Amniotic epithelial cell (primary cell): ENCODE results near the gene CEACAM8.
"Not testable (repeated sequence)": the region's sequence is repeated elsewhere in the genome, so short reads cannot be mapped to it uniquely, and the experiment has no call there.

Source experiments
- DNase-seq: peaks from one replicate; pipeline ENCODE4 v3.0.0-alpha.2; 2010; ENCODE audit warnings: low read depth

The CEACAM8 gene

DNA sequence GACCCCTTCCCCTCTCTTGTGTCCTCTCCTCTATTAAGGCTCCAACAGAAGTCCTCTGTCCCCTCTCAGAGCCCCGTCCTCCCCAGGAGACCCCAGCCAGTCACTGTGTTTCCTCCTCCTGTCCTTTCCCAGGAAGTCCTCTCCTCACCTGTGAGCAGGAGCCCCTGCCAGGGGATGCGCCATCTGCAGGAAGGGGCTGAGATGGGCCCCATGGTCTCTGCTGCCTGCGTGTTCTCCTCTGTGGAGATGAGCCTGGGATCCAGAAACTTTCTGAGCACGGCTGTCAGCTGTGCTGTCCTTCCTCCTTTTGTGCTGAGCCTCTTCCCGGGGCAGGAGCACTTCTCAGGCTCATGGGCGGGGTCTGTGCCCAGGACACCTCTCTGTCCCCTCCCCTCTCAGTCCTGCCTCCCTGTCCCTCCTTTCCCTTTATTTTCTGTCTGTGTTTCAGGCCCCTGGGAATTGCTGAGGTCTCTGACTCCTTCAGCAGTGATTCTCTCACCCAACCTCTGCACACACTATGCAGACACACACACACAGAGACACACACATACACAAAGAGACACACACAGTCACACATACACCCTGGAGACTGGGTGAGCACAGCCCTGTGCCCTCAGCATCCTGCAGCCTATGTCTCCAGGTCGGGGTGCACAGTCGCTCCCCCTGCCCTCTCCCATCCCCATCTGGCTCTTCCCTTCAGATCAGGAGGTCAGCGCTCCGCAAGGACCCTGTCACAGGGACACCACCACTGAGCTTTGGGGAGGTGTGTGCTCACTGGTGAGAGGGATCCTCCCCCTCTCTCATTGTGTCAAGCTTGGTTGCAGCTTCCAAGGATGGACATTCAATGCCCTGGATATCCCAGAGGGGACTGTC lies at the start of gene CEACAM8:
Gene CEACAM8 (minus strand): TSS at position 308 of the 873 bp plus-strand sequence. CDS start 96 bp downstream, at position 212.
- no peak for DNase-seq

DNA sequence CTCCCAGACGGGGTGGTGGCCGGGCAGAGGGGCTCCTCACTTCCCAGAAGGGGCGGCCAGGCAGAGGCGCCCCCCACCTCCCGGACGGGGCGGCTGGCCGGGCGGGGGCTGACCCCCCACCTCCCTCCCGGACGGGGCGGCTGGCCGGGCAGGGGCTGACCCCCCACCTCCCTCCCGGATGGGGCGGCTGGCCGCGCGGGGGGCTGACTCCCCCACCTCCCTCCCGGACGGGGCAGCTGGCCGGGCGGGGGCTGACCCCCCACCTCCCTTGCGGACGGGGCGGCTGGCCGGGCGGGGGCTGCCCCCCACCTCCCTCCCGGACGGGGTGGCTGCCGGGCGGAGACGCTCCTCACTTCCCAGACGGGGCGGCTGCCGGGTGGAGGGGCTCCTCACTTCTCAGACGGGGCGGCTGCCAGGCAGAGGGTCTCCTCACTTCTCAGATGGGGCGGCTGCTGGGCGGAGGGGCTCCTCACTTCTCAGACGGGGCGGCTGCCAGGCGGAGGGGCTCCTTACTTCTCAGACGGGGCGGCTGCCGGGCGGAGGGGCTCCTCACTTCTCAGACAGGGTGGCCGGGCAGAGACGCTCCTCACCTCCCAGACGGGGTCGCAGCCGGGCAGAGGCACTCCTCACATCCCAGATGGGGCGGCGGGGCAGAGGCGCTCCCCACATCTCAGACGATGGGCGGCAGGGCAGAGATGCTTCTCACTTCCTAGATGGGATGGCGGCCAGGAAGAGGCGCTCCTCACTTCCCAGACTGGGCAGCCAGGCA lies 44.8 kb upstream of the CEACAM8 start:
- not testable (repeated sequence) for DNase-seq

DNA sequence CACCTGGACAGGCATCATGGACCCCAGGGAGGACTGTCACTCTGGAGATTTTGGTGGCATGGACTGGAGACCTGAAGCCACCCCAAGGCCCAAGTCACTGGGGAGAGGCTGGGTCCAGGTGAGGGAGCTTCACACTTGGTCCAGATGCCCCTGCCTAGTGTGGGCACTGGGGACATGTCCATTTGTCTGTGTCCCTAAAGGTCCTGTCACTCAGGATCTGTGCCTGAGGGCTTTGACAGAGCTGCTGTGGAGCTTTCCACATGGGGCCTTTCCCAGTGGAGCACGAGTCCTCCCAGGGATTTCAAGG lies 40.5 kb upstream of the CEACAM8 start:
- DNase-seq, result no peak

DNA sequence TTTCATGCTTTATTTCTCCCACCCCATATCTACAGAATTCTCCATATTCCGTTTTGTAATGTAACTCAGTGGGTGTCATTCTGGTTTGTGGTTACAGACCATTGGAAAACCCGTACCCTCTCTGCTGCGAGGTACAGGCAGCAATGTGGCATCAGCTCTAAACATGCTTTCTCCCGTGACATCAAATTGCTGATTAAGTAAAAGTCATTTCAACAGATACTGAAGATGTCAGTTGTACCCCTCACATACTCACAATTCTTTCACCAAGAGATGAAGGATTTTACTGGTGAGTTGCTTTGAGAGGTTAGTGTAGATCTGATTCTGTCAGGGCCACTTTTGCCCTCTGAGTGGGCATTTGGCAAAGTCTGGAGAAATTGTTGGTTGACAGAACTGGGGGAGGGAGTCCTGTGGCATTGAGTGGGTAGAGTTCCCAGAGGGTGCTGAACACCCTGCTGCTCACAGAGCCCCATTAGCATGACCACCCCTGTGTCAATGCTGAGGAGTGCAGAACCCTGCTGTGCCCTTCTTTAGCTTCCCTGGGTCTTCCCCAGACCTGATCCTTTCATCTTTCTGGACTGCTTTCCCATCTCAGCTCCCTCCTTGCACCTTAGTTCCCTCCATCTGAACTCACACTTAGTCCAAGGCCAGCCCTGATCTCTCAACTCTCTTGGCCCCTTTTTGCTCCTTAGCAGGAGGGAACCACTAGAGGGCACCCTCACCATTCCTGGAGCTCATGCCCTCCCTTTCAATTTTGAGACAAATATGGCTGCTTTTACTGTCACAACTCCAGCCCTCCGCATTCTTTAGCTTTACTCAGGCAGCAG lies 39.9 kb upstream of the CEACAM8 start:
- DNase-seq, result peak; percentile 14

DNA sequence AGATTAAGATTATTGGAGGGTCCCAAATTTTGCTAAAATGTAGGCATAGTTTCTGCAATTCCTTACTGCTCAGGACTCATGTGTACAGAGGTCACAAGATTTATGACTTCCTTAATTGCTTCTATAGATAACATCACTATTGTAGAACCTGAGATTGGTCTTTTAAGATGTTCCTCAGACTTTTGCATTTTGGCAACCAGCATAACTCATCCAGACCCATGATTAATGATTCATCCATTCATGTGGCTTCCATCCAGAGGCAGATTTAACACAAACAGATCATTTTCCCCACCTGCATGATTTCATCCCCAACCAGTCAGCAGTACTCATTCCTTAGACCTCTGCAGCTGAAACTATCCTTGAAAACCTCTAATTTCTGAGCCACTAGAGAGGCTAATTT lies 34.5 kb upstream of the CEACAM8 start:
- DNase-seq, result no peak

DNA sequence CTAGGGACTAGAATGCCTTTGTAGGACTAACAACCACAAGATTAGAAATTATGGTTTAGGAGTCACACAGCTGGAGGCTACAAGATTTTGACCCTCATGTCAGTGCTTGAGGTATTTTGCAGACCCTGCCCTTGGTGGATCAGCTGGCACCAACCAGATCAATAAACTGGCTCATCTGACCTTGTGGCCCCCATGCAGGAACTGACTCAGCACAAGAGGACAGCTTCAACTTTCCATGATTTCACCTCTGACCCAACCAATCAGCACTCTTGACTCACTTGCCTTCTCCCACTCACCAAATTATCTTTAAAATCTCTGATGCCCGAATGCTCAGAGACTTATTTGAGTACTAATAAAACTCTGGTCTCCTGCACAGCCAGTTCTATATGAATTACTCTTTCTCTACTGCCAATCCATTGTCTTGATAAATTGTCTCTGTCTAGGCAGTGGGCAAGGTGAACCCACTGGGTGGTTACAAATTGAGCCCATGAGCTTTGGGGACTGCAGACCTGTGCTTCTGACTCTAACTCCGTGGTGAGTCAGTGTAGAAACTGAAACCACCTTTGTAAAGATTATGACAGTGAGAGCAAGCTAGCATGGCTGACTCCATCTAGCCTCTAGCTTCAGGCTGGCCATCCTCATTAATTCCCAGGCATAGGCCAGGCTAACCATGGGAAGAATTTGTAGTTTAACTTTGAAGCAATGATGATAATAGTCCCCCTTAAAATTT lies 33.9 kb upstream of the CEACAM8 start:
- DNase-seq, result no peak

DNA sequence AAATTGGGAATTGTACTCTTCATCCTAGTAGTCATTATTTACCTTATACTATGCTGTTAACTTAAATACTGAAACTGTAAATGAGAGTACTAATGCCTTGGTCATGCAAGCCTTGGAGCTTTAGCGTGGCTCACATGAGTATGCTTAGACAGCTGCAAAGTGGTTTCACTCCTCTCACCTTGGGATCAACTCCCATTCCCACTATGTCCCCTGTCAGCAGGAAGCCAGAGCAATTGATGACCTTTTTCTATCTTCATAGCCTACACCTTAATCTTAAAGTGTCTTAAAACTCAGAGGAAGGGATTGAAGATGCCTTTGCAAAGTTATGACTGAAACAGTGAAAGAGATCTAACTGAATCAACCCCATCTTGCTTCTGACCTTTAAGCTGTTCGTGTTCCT lies 33.2 kb upstream of the CEACAM8 start:
- DNase-seq, result no peak

DNA sequence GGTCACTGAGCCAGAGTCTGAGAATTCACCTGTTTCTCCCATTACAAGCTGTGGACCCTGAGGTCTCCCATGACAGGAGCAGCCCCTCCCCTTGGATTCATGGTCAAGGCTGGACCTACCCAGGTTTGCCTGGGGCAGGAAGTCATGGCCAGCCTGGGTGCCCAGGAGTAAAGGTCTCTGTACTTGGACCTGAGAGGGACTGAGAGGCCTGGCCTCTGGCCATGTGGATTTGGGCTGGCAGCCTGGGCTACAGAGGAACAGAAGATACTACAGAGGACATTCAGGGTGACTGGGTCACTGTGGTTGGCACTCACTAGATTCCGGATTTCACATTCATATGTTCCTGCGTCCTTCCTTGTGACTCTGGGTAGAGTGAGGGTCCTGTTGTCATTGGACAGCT lies 31.5 kb upstream of the CEACAM8 start:
- DNase-seq, result no peak

DNA sequence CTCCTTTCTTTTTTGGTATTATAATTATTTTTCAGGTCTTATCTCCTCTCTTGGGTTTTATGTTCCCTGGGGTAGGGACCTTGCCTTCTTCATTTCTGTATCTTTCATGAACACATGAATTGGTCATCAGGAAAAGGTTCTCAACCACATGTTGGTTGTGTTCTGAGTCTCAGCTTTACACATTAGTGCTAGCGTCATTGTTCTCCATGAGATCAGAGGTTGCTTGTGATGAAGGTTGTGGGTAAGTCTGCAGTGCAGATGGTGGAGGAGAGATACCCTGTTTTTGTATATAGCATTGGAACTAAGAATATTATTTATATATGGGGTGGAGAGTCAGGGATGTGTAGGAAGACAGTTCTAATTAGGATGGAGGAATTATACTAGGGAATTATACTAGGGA lies 24.5 kb upstream of the CEACAM8 start:
- no peak for DNase-seq

DNA sequence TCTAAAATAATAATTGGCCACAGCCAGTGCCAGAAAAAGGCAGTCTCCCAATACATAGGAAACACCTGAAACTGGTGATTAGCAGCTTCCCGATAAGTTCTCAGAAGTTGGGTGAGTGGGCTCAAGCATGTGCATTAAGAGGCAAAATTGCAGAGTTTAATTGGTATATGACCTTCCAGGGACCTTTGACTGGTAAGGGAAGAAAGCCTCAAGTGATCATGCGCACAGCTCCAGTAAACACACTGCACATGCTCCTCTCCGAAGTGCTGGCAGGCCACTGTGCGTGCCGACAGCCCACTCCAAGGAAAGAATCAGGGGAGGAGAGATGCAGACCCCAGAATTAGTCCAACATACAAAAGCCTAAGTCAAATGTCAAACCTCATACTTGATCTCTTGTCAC lies 18.9 kb upstream of the CEACAM8 start:
- DNase-seq, result no peak

DNA sequence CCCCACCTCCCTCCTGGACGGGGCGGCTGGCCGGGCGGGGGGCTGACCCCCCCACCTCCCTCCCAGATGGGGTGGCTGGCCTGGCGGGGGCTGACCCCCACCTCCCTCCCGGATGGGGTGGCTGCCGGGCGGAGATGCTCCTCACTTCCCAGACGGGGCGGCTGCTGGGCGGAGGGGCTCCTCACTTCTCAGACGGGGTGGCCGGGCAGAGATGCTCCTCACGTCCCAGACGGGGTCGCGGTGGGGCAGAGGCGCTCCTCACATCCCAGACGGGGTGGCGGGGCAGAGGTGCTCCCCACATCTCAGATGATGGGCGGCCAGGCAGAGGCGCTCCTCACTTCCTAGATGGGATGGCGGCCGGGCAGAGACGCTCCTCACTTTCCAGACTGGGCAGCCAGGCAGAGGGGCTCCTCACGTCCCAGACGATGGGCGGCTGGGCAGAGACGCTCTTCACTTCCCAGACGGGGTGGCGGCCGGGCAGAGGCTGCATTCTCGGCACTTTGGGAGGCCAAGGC lies 15.7 kb upstream of the CEACAM8 start:
- DNase-seq, result not testable (repeated sequence)

DNA sequence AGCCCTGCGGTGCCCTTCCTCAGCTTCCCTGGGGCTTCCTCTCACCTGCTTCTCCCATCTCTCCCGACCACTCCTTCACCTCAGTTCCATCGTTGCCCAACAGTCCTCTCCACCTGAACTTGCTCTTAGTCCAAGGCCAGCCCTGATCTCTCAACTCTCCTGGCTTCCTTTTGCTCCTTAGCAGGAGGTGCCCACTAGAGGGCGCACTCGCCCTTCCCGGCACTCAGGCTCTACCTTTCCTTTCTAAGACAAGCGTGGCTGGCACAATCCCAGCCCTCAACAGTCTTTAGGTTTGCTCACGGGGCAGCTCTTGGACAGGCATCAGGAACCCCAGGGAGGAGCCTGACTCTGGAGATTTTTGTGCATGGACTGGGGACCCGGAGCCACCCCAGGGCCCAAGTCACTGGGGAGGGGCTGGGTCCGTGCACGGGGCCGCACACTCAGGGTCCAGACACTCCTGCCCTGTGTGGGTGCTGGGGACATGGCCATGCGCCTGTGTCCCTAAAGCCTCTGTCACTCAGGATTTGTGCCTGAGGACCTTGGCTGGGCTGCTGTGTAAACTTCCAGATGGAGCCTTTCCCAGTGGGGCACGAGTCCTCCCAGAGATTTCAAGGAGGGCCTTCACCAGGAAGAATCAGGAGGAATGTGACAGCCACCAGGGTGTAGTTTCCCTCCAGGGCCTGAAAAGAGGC lies 12.1 kb upstream of the CEACAM8 start:
- peak; percentile 17 for DNase-seq

DNA sequence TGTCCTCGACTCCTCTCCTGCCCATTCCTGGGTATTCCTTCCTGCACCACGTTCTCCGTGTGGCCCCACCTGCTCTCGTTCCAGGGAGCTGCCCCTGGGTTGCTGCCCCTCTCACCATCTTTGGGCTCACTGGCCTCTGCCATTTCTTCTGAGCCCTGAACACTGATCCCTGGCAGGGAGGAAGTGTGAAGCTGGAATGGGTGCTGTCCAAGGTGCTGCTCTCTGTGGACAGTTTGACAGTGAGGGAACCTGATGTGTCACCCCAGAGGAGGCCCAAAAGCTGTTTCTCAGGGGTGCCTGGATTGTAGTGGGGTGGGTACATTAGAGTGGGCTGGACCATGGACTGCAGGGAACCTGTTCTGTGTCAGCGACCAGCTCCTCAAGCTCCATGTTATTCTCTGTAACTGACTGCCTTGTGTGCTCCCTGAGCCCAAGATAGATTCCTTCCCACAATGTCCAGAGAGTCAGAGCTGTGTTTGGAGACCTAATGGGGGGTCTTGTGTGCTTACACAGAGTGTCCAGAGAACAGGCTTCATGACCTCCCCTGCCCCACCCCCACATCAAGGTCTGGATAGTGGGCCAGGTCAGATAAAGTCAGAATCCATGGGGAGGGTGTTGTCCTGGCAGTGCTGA lies 7.2 kb upstream of the CEACAM8 start:
- peak; percentile 21 for DNase-seq

DNA sequence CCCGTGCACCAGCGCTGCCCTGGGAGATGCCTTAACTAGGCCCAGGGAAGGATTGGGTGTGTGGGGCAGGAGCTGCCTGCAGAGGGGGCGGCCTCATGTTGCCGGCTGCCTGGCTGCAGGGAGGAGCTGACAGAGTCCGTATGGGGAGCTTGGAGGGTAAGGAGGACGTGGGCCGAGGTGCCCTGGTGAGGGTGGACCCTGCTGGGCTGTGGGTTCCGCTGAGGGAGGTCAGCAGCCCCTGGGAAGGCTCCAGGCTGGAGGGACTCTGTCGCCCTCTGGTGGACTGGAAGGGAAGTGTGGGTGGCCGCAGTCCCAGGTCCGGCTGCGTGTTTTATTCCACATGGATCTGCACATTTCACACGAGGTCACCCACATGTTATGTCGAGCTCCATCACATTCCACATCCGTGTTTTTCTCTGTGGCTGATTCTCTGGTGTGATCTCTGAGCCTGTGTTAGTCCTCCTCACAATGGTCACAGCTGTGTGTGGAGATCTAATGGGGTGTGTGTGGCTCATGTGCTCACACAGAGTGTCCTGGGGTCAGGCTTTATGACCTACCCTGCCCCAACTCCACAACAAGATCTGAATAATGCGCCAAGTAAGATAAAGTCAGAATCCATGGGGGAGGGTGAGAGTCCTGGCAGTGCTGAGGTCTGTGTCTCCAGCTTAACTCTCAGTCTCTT lies 1.8 kb upstream of the CEACAM8 start:
- peak; percentile 6 for DNase-seq

DNA sequence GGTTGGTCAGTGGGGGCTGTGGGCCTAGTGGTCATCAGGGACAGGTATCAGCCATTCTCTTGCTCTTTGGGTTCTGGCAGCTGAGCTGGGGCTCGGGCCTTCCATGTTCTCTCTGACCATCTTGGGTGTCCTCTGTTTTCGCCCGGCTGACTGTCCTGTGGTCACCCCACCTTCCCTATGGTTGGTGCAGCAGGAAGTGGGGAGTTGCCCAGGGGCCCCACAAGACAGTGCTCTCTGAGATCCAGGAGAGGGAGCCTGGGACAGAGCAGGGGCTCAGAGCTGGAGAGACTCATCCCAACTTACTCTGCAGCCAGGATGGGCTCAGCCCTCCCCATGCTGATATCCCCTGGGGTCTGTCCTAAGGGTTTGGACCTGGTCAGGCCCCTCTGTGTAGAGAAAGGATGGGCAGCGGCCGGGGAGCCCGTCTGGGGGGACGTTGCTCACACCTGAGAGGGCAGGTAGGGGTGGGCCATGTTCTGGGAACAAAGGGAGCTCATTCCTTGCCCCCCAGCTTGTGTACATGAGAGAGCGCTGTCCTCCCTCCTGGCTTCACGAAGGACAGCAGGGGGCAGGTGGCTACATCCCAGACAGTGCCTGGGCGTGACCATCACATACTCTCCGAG lies 937 bp upstream of the CEACAM8 start:
- DNase-seq, result no peak

DNA sequence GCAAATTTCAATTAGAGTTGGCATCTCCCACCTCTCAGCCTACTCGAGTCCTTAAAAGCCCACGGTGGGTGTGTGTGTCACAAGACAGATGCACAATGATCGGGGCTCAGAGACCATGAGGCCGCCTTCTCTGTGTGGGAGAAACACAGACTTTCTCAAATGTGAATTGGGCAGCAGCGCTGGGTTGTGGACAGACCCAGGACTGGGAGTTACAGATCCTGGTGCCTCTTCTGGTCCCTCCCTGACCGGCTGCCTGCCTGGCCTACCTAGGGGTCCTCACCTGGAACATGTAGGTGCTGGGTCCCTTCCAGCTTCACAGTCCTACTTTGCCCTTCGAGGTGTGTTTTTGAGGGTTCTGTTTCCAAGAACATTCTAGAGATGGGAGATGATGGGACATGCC lies 4.9 kb downstream of the CEACAM8 start:
- no peak for DNase-seq

DNA sequence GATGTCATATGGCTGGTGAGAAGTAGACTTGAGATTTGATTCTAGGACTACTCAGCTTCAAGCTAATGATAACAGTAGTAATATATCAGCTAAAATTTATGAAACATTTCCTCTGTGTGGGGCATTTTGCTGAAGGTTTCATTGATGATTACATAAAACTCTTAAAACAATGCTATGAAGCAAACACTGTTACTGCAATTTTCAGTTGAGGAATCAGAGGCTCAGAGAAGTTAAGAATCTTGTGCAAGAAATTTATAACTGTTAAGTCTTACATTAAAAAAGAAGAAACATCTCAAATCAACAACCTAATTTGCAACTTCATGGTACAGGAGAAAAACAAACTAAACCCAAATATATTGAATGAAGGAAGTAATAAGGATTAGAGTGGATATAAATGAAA lies 10.3 kb downstream of the CEACAM8 start:
- no peak for DNase-seq

DNA sequence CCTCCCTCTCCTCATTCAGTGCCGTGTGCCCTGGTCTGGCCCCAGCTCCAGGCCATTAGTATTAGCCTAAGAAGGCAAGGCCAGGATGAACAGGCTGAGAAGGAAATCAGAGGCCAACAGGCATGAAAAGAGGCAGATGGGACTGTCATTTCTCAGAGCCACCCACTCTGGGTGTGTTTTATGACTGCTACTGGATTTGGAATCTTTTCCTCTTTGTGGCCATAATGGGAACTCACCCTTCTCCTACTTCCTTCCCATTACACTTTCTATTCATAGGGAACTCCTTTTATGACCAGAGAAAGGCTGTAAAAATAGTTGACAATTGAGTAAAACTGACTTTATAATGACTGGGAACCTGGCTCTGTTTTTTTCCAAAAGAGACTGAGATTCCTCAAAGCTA lies 17.7 kb downstream of the CEACAM8 start:
- DNase-seq, result no peak

DNA sequence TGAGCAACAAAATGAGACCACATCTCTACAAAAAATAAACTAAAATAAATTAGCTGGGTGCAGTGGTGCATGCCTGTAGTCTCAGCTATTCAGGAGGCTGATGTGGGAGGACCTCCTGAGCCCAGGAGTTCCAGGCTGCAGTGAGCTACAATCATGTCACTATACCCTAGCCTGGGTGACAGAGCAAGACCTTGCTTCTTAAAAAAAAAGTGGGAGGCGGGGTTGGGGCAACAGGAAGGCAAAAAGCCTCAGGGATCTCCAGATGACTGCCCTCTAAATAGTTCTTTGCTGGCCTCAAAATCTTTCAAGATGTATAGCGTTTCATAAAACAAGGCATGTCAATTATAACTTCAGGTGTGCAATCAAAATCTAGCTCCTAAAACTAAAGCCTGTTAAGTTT lies 18.5 kb downstream of the CEACAM8 start:
- DNase-seq, result no peak

DNA sequence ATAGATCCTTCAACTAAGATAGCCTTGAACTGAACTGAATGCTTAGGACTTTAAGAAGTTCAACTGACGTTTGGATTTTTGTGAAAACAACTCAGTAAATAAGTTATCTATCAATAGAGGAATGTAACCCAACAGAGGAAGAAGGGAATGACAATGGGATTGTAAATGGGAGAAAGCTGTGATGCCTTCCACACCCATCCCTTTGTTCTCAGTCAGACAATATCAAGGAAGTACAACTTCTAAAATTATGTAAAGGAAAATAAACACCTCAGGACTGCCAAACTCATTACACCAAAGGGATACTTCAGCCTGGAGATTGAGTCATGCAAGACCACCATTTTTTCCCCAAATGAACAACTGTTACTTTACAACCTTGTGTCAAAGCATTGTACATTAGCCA lies 21.1 kb downstream of the CEACAM8 start:
- no peak for DNase-seq
